Eye (tissue), 1 donor: ENCODE data around the gene MAFG.
A peak's percentile ranks its signal among the peaks of the same experiment; 100 is the strongest.
"Not testable (repeated sequence)": the region's sequence is repeated elsewhere in the genome, so short reads cannot be mapped to it uniquely, and the experiment has no call there.

ENCODE experiments used
- DNase-seq: peaks from one replicate; pipeline ENCODE4 v3.0.0-alpha.2; 2015

MAFG gene

DNA sequence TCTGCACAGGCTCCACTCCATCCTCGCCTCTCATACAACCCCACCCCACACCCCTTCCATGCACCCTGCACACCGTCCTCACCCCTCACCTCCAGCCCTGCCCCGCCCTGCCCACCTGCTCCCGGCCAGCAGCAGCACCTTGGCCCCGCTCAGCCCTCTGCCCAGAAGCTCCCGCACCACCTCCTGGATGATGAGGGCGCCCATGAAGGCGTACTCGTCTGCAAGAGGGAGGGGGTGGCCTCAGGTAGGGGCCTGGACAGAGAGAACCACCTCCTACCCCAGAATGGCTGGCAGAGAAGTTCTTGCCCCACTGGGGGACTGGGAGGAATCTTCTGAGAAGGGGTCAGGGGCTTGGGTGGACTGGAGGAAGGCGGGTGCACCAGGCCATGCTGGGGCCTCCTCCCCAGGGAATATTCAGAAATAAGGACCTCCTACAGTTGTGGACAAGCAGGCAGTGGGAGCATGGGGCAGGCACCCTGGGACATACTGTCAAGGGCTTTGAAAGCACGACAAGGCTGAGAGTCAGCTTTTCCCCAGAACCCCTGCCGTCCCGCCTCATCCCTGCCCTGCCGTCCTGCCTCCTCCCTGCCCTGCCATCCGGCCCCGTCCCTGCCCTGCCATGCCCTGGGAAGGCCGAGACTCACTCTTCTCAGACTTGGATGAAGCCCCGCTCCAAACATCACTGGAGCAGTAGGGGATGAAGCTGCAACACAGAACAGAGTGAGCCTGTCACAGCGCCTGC, 30.3 kb upstream of the MAFG start:
- DNase-seq: no peak

DNA sequence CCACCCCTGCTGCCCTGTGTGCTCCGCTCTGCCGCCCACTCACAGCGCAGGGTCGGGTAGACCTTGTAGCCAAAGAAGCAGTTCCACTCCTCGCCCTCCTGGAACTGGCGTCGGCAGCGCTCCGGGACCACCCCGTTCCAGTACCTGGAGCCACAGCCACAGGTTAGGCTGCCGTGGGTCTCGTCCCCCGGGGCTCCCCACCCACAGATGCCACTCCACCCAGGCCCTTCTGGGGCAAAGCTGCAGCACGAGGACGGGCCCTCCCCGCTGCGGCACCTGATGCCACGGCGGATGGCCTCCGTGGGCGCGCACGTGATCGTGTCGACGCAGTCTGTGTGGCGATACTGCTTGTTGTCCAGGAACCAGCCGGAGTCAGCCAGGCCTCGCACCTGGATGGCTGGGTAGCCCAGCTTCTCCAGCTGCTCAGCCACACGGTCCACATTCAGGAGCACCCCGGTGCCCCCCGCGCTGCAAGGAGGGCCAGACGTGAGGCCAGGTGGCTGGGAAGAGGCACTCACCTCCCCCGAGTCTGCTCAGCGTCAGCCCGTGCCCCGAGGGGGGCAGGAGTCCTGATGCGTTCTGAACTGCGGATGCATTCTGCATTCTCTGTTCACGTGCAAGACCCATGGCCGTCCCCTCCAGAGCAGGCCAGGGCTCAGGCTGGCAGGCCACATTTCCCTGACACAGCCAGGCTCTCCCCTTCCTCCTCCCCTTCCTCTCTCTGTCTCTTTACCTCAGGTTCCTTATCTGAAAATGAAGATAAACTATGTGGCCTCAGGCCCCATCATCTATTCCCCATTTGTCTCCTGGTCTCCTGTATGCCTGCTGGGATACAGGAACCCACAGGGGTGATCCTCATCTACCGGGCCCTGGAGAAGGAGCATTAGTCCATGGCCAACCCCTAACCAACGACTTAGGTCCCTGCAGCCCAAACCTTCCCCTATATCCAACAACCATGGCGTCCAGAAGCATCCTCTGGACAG, 29.4 kb upstream of the MAFG start:
- DNase-seq: no peak

DNA sequence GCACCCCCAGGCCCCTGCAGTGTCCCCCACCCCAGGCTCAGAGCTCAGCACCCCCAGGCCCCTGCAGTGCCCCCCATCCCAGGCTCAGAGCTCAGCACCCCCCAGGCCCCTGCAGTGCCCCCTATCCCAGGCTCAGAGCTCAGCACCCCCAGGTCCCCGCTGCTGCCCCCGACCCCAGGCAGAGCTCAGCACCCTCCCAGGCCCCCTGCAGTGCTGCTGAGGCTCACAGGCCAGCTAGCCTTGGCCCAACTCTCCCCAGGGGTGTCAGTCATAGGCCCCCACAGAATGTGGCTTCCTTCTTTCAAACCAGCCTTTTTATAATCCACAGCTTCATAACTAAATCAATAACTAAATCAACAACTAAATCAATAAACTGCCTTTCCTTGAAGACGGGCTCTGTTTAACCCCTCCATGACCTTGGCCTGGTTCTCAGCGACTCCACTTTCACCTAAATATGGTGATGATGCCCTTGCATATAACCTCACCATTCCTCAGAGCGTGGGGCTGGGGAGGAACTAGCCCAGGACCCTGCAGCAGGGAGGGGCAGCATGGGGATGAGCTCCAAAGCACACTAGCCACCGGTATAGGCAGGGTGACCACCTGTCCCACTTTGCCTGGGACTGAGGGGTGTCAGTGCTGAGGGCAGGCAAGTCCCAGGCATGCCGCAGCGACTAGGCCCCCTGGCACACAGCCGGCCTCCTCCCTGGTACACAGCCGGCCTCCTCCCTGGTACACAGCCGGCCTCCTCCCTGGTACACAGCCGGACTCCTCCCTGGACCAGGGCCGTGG, 28.4 kb upstream of the MAFG start:
- DNase-seq: no peak

DNA sequence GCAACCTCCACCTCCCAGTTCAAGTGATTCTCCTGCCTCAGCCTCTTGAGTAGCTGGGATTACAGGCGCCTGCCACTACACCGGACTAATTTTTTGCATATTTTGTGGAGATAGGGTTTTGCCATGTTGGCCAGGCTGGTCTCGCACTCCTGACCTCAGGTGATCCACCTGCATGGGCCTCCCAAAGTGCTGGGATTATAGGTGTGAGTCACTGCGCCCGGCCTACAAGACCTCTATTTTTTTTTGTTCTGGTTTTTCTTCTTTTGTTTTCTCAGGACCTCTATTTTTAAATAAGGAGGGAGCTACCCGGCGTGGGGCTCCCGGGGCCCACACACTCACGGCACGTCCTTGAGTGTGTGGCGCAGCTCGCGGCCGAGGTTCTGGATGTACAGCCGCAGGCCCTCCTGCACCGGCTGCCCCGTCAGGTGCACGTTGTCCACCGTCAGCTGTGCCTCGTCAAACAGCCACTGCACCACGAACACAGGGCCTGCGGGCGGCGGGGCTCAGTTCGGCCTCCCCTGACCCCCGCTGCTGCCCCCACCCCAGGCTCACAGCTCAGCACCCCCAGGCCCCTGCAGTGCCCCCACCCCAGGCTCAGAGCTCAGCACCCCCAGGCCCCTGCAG, 27.6 kb upstream of the MAFG start:
- DNase-seq: no peak

DNA sequence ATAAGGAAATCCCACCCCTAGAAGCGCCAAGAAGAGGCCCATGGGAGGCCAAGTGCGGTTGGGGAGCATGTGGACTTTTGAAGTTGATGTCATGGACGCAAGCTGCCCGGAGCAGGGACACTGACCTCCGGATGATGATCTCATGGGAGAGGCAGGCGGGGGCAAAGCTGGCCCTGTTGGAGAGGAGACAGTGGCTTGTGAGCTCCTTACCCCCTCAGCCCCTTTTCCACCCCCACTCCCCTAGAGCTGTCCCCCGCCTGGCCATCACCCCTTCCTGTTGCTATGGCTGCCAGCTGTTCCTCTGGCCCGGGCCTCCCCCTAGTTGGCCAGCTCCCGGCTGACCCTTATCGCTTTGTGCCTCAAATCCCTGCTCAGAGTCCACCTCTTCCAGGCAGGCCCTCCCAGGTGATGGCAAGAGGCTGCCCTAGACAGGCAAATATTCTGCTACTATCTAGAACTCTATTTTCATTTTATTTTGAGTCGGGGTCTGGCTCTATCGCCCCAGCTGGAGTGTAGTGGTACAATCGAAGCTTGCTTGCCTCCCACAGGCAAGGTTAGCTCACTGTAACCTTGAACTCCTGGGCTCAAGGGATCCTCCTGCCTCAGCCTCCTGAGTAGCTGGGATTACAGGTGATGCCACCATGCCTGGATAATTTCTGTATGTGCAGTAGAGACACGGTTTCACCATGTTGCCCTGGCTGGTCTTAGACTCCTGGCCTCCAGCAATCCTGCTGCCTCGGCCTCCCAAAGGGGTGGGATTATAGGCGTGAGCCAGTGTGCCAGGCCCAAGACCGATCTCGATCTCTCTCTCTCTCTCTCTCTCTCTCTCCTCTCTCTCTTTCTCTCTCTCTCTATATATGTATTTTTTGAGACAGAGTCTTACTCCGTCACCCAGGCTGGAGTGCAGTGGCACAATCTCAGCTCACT, 26.9 kb upstream of the MAFG start:
- DNase-seq: no peak

DNA sequence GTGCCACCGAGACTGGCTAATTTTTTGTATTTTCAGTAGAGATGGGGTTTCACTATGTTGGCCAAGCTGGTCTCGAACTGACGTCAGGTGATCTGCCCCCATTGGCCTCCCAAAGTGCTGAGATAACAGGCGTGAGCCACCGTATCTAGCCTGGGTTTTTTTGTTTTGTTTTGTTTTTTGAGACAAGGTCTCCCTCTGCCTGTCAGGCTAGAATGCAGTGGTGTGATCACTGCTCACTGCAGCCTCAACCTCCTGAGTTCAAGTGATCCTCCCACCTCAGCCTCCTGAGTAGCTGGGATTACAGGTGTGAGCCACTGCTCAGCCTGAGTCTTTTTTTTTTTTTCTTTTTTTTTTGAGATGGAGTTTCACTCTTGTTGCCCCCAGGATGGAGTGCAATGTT, 25.9 kb upstream of the MAFG start:
- DNase-seq: not testable (repeated sequence)

DNA sequence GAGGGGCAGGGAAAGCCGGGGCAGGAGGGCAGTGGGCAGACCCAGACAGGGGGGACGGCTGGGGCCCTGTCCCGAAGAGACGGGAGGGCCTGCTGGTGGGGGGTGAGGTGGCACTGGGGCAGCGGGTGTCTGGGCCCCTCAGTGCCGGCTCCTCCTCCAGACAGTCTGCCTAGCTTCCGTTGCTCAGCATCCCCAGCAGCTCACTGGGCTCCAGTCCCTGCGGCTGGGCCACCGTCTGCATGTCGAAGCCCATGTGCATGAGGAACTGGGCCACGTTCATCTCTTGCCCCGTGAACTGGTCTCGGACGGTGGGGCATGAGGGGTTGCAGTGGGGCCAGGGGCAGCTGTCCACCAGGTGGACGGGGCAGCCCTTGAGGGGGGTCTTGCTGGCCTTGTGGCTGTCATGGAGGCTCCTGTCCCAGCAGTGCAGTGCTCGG, 25.3 kb upstream of the MAFG start:
- DNase-seq: no peak

DNA sequence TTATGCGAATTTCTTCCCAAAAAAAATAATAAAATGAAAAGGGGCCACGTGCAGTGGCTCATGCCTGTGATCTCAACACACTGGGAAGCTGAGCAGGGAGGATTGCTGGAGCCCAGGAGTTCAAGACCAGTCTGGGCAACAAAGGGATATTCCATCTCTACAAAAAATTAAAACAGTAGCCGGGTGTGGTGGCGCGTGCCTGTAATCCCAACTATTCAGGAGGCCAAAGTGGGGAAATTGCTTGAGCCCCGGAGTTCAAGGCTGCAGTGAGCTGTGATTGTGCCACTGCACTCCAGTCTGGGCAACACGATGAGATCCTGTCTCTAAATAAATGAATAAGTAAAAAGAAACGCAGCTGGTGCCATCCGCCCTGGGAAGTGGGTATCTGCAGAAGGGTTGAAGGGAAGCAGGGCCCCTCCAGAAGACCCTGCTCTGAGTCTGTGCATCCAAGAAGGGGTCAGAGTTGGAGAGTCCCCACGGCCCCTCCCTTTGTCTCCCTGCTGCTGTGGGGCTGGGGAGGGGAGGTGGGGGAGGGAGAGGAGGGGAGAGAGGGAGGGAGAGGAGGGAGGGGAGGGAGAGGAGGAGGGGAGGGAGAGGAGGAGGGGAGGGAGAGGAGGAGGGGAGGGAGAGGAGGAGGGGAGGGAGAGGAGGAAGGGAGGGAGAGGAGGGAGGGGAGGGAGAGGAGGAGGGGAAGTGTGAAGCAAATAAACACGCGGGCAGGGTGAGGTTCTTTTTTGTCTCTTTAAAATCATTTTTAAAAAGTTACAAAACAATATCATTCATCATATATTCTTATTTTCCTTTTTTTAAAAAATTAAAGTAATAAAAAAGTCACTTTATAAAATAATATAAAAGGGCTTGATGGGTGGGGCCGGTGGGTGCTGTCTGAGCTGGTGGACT, 24.5 kb upstream of the MAFG start:
- DNase-seq: peak; percentile 47

DNA sequence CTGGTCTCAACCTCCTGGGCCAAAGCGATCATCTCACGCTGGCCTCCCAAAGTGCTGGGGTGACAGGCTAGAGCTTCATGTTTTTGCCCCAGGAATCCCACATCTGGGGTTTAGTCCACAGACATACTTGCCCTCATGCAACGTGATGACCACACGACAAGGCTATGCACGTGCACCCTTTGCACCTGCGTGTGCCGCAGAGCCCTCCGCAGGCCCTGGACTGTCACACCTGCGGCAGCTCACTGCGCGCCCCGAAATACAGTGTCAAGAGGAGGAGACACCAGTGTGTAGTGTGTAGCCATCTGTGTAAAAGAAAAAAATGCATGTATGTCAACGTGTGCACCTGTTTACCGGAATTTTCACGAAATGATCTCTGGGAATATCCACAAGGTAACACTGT, 23.0 kb upstream of the MAFG start:
- DNase-seq: no peak

DNA sequence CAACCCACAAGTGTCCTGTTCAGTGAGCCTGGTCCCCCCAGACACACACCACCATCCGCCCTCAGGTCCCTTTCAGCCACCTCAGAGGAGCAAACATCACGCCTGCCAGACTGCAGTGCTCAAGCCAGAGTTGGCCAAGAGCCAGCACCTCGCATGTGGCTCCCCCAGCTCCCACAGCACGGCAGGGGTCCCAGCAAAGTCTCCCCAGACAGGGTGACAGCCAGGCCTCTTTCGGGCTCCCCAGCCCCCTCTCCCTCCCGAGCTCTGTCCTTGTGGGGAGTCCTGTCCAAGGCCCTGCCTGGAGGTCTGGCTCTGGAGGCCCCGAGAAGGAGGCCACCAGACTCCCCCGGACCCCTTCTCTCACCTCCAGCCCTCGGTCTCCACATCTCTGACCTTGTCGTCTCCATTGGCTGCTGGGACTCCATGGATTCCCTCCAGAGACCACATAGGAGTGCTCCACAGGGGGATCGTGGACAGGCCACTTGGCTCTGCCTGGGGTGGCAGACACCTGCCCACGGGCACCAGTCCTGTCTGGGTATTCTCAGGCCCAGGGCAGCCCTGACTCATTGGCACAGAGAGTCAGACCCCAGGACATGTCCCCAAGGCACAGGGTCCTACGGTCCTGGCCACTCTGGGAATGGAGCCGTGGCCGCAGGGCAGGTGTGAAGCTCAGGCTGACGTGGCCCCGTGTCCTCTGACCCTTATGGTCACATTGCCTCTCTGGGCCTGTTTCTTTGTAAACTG, 21.3 kb upstream of the MAFG start:
- DNase-seq: no peak

DNA sequence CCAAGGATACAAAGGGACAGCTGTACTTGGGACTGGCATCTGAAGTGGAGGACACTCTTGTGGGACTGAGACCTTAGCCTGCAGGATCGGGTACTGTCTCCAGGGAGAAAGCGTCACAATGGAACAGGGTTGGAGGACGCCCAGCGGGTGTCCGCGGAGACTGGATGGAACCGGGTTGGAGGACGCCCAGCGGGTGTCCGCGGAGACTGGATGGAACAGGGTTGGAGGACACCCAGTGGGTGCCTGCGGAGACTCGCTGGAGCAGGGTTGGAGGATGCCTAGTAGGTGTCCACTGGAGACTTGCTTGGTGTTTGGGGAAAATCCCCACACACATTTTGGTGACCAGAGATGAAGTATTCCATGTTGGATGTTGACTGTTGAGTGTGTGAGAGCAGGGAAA, 19.7 kb upstream of the MAFG start, which contains the start of gene MYADML2:
Gene MYADML2, minus strand, starts transcription at position 45 of the 400 bp plus-strand sequence. CDS start 5,492 bp downstream, outside the sequence.
- no peak for DNase-seq

DNA sequence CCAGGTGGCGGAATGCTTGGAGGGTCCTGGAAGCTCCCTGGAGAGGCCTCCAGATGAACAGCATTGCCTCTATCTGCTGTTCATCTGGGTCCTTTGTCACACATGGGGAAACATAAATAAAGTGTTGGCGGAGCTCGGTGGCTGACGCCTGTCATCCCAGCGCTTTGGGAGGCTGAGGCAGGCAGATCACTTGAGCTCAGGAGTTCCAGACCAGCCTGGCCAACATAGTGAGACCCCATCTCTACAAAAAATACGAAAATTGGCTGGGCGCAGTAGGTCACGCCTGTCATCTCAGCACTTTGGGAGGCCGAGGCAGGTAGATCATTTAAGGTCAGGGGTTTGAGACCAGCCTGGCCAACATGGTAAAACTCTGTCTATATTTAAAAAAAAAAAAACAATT, 17.3 kb upstream of the MAFG start:
- no peak for DNase-seq

DNA sequence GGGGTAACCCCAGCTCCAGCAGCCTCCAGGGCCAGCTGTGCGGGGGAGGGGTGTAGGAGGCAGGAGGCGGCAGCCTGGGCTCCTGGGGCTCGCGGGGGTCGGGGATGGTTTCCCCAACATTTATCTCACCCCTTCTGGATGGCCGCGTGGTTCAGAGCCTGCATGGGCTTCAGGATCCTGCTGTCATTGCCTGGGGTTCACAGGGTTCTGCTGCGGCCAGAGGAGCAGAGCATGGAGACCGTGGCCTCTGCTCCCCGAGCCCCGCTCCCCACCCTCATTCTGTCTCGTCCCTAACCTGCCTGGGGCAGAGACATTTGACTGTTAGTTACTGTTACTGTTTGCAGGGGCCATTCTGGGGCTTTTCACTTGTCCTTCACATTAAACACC, 14.6 kb upstream of the MAFG start:
- DNase-seq: no peak

DNA sequence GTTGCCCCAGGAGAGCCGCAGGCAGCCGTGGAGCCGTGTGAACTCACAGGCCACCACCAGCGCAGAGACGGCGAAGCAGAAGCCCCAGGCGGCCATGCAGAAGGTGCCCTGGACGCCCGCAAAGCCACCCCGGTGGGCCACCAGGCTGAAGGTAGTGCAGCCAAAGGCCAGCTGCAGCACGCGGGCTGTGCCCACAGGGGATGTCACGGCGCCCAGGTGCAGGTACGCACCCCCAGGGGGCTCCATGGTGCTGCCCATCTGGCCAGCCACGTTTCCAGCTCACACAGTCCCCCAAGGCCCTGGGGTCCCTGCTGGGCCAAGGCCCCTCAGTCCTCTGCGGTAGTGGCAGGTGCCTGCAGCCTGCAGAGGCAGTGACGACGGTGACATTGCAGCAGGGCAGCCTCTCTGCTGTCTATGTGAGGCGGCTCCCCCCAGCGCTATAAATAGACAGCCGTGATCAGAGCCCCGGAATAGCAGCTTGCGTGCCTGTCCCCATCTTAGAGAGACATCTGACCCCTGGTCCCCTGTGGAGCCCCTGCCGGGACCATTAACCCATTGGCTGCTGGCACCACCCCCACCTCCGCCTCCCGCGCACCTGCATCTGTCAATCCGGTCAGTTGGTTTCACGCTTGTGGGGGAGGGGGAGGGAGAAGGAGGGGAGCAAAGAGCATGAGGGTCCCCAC, 14.1 kb upstream of the MAFG start:
- peak; percentile 76 for DNase-seq

DNA sequence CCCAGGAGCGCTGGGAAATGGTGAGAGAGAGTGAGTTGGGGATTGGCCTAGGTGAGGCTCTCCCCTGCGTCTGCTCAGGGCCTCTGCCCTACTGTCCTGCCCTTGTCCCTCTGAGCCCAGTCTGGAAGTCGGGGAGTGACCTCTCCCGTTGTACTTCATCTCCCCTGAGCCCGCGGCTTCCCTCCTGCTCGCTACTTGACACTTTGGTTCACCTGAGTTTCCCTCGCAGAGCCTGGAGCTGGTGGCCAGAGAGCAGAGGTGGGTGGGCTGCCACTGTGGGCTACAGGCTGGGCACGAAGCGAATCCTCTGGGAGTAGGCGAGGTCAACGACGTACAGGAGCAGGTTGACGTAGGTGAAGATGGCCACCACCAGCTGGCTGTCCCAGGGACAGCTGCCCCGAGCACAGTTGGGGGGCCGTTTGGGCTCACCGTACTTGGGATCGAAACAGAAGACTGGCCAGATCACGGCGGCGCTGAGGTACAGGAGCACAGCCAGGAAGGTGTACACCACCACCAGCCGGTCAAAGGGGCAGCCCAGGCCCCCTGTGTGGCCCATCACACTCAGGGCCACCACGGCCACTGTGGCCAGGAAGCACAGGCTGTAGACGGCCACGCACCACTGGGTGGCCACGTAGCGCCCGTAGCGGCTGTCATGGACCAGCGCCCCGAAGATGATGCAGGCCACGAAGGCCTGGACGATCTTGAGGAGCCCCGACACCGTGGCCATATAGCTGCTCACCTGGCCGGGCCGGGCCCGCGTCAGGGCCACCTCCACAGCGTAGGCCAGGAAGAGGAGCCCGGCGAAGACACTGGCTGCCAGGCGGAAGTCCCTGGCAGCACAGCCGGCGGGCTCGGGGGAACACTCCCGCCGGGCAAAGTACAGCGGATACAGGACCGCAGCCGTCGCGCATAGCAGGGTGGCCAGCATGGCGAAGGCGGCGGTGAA, 13.3 kb upstream of the MAFG start:
- no peak for DNase-seq

DNA sequence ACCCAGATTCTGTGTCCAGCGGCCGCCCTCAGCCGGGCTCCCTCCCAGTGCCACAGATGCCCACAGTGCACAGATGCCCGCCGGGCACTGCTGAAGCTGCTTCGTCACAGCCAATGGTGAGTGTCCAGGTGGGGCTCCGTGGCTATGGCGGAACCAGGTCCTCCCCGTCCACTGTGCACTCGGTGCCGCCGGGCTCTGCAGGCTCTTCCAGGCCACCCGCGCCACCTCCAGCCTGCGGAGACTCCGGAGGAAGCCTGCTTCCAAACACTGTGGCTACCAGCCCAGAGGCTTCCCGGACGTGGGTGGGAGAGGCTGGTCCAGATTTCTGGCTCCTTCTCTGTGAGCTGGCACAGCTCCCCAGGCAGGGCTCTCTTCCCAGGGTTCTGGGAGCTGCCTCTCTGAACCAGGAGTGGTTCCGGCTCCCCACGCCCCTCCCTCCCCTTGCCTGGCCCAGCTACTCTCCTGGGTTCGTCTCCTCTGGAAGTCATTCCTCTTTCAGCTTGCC, 12.4 kb upstream of the MAFG start:
- no peak for DNase-seq

DNA sequence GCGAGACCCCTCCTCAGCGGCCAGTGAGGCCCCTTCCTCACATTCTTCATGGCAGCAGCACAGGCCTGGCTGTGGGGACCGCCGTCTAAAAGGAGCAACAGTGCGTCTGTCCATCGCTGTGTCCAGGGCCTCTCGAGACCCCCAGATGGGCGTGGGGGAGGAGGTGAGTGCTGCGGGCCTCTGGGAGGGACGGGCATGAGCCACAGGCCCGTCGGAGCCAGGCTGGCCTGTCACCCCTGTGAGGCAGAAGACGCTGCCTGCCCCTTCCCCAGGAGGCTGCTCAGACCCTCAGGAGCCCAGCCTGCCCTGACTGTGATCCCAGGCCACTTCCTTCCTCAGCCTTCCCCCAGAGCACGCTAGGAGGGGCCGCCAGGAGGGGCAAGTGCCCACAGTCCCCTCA, 11.7 kb upstream of the MAFG start:
- DNase-seq: no peak

DNA sequence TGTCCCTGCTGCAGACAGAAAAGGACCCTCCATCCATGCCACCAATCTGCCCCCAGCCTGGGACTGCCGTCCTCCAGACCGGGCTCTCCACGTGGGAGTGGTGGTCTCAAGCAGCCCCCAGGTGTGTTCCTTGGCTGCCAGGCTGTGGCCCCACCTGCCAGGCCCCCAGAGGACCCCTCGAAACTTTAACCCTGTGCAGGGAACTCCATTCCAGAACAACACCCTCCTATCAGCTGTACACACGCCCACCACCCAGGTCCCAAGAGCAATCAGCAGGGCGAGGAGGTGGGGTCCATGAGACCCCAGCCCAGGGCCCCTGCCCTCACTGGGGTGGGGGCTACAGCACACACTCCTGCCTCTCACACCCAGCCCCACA, 8.2 kb upstream of the MAFG start:
- no peak for DNase-seq
